Inflammatory macrophage treated with lipopolysaccharide for 4 hours (primary cell): Measurements from ENCODE around the gene ITGB7.
"Not testable (repeated sequence)": the region's sequence is repeated elsewhere in the genome, so short reads cannot be mapped to it uniquely, and the experiment has no call there.

Source experiments
- DNase-seq: peaks from one replicate; pipeline ENCODE4 v3.0.0-alpha.2; 2020

Gene ITGB7

DNA sequence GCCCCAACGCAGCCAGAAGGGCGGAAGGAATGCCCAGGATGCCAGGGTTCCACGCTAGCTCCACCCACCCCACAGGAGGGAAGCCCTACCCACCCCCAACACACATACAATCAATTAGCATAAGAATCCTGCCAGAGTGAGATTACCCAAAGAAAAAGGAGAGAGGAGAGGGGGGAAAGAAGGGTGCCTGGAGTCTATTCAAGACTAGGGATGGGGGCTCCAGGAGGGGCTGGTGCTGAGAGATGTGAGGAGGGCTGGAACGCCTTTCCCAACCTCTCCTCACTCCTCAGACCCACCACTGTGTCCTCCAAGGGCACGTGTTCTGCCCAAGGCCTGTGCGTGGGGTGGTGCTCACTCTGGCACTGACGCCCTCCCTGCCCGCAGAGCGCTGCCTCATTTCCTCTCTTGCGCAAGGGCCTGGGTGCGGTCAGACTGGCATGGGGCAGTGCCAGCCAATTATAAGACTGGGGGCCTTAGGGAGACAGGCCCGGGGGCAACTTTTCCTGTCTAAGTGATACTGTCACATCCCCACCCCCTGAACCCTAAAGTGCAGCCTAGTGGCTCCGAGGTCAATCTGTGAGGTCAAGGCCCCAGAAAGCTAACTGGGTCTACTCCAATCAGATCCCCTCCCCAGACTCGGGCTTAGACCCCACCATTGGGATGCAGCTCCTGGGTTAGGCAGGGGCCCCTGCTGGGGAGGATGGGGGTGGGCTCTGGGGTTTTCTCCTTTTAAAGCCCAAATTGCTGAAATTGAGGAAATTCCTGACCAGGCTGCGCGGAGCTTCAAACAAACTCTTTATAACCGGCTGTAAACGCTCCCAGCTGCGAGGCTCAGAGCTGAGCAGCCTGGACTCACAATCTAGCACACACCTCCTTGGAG, 10.2 kb upstream of the ITGB7 start:
- DNase-seq: peak; percentile 73

DNA sequence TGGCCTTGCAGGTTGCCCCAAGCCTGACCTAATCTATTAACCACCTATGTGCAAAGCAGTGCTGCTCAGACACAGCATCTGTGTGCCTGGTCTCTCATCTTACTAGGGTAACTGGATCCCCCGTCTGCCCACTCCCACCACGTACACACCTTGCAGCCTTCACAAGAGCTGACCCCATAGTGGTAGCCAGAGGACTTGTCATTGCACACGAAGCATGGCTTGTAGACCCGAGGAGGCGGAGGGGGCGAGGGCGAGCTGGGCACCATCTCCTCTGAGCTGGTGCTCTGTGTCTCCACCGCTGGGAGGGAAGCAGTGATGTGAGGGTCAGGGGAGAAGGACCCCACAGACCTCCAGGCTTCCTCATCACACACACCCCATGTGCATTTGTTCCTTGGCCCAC, 8.4 kb upstream of the ITGB7 start:
- DNase-seq: no peak

DNA sequence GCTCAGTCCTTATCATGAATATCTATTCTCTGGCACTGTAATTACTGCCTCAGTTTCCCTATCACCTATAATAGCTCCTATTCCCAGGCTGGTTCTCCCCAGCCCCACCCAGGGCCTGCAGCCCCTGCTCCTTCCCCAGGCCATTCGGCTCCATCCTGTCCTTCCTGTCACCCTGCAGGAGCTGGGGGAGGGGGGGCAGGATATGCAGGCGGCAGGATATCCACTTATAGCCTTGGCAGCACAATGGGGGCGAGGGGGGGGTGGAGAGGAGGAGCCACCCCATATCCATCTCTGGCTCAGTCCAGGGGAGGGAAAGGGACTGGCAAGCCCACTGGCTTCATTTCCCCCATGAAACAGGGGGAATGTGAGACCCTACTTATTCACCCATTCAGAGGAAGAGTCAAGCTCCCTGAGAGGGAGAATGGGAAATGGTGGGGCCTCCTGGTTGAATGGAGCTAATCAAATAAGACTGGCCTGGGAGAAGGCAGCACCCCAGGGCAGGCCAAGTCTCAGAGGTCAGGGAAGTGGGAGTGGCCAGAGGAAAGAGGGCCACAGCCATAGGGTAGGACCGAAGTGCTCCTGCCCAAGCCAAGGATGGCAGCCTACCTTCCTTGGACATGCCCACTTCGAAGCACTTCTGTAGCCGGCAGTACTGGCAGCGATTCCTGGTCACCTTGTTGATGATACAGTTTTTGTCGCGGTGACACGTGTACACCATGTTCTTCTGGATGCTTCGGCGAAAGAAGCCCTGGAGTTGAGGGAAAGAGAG, 7.8 kb upstream of the ITGB7 start:
- no peak for DNase-seq

DNA sequence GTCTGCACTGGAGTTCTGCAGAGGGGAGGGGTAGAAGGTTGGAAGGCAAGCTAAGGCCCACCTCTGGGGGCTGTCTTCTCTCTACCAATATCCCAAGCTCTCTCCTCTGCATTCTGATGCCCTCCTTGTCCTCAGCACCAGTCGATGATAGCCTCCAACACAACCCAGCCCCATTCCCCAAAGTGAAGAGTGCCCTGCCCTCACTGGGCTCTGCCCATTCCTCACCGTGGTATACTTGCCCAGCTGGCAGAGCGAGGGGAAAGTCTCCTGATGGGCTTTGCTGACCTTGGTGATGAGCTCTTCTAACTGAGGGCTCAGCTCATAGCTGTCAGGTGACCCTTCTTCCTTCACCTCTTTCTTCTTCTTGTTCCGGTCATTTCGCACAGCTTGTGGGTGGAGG, 7.2 kb upstream of the ITGB7 start:
- DNase-seq: no peak

DNA sequence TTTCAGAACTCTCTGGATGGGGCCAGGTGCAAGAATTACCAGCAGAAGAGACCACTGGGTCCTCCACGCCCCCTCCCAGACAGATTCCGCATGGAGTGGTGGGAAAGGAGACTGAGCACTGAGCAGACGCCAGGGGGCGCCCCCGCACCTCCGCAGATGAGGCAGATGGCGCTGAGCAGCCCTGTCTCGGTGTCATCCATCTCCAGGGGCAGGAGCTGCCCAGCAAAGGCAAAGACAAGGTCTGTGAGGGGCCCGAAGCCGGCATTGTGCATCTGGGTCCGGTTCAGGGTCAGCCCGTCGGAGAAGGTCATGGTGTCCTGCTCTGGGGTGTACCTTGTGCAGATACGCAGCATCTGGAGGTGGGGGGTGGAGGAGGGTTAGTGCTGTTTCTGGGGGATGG, 6.3 kb upstream of the ITGB7 start:
- peak; percentile 75 for DNase-seq

DNA sequence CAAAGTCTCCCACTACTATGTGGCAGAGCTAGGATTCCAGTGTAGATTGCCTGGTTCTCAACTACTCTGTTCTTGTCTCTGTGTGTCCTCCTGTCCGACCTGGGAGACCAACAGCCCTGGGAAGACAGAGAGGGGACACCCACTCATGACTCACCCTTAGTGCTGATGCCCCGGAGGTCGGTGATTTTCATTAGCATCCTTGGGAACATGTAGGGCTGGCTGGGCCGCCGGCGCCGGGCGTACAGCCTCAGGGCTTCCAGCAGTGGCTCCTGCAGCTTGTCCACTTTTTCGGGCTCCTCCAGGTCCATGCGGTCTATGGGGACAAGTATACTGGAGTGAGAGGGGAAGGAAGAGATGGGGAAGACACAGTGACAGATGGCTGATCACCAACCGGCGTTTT, 5.9 kb upstream of the ITGB7 start:
- no peak for DNase-seq

DNA sequence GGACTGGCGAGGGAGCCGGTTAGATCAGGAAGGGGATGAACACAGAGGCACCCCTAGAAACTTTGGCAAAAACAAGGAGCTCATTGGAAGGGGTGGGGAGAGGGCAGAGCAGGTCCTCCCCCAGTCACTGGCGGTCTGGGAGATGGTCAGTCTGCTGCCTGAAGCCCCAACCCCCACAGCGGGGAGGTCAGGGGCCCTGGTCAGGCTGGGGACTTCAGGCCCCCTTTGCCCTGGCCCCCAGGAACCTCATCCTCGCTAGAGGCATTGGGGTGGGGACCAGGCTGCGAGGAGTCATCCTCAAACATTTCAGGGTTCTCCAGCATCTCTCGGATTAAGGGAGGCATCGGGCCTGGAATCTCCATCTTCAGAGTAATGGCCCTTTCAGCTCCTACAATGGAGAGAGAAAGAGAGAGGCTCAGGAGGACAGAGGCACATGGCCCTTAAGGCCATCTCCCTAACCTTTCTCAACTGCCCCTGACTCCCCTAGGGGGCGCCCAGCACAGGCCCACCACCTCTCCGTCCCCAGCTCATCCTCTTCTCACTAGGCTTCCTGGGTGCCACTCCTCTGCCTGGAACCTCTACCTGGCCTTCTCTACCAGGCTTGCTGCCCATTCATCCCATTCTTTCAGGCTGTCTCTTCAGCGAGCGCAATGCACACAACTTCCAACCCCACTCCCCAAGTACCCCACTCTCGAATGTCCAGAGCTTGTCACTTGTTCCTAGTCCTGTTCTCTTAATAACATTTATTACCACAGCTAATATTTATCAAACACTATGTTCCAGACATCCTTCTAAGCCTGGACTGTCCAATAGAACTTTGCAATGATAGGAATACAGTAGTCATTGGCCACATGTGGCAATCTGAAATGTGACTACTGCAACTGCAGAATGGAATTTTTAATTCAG, 4.7 kb upstream of the ITGB7 start:
- peak; percentile 12 for DNase-seq

DNA sequence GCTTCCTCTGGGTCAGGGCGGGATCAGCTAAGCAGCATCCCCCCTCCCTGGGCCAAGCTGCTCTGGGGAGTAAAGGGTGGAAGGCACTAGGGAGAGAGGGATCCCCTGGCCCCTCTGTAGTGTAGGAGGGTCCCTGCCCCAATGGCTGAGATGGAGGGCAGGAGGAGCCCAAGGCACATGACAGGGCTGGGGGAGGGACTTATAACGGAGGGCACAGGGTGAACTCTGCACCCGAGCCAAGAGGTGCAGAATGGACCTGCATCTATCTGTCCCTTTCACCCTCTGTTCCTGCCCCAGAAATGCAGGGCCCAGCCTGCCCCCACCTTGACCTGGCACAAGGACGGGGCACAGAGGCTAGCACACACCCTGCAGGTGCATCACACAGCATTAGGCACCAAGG, 3.8 kb upstream of the ITGB7 start:
- no peak for DNase-seq

DNA sequence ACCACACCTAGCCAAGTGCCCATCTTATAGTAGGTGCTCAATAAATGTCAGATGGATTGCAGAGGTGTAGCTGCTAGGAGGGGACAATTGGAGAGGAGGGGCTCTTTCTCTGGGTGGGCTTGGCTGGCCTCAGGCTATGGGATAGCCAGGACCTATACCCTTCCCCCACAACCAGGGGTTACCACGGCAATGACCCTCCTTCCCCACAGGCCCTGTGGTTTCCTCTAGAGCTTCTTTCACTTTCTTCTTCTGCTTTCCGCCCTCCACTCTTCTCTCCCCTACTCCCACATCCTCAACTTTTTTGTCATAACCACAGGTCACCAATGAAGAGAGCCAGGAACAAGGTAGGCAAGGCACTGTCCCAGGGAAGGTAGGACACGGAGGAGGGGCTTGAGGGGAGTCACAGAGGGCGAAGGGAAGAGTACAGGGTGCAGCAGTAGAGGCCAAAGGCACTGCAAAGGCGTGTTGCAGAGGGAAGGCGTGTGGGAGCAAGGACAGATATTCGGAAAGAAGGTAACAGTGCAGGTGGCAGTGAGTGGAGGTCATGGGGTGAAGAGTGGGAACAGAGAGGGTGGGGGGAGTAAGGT, 1.9 kb upstream of the ITGB7 start:
- DNase-seq: peak; percentile 82

DNA sequence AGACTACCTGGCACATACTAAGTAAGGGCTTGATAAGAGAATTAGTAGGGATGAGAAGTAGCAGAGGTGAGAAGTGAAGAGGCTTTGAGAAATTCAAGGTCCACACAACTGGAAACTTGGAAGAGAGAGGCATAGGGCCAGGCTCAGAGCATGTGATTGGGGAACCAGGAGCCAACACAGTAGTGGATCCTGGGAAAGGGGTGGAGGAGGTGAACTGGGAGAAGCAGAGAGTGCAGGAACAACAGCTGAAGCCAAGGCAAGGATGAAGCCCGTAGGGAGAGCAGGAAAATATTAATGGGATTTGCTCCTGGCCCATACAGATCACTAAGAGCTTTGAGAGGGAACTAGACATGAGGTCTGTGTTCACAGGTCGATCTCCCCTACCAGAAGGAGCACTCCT, 1.4 kb upstream of the ITGB7 start:
- no peak for DNase-seq

DNA sequence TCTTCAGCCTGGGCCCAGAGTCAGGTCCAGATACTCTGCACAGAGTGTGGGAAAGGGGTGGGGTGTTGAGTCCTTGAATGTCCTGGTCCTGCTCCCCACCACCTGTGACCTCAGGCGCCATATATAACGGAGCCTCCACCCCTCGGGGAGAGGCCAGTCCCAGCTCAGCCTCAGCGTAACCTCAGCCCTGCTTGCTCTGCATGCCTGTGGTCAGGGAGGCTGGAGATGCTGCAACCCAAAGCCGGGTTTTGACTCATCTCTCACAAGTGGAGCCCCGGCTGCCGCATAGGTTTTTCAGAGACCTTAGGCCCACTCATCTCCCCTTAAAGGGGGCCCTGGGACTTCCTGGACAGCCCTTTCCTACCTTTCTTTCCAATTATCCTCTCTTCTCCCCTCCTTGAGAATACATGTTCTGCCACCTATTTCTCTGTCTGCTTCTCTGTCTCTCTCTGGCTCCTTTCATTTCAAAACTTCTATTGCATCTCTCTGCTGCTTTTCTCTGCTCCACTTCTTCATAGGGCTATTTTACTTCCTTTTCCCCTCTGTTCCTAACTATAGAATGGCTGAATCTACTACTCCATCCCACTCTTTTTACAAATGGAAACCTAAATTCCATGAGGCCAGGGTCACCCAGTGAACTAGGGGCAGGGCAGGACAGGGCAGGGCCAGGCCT, 1.2 kb downstream of the ITGB7 start:
- peak; percentile 84 for DNase-seq

DNA sequence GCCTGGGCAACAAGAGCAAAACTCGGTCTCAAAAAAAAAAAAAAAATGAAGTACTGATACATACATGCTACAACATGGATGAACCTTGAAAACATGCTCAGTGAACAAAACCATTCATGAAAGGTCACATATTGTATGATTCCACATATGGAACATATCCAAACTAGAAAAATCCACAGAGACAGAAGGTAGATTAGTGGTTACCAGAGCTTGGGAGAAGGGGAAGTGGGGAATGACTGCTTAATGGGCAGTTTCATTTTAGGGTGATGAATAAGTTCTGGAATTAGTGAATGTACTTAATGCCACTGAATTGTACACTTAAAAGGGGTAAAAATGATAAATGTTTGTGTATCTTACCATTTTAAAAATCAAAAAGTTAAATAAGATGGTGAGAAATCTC, 2.7 kb downstream of the ITGB7 start:
- DNase-seq: peak; percentile 58

DNA sequence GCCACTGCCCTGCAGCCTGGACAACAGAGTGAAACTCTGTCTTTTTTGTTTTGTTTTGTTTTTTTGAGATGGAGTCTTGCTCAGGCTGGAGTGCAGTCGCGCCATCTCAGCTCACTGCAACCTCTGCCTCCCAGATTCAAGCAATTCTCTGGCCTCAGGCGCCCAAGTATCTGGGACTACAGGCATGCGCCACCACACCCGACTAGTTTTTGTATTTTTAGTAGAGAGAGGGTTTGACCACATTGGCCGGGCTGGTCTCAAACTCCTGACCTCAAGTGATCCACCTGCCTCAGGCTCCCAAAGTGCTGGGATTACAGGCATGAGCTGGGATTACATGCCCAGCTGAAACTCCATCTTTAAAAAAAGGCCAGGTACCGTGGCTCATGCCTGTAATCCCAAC, 4.7 kb downstream of the ITGB7 start:
- not testable (repeated sequence) for DNase-seq

DNA sequence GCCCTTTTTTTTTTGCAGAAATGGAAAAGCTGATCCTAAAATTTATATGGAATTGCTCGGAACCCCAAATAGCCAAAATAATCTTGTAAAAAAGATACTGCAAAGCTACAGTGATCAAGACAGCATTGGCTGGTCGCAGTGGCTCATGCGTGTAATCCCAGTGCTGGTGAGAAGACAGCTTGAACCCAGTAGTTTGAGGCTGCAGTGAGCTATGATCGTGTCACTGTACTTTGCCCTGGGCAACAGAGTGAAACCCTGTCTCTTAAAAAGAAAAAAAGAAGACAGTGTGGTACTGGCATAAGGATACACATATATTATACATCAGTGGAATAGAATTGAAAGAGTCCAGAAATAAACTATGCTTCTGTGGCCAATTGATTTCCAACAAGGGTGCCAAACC, 5.4 kb downstream of the ITGB7 start:
- DNase-seq: no peak

DNA sequence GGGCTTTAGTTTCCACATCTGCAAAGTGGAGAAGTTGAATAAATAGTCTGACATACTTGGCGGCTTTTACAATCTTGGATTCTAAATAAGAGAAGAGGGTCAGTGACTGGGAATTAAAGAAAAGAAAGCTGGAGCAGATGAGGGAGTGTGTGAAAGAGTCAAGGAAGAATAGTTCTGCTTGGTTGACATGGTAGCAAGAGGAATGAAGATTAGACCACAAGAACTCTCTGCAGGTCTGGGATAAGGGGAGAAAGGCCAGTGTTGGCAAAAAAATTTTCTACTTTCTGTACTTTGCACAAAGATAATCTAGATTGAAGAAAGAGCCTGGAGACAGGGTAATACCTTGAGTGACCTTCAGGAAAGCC, 5.9 kb downstream of the ITGB7 start:
- no peak for DNase-seq

DNA sequence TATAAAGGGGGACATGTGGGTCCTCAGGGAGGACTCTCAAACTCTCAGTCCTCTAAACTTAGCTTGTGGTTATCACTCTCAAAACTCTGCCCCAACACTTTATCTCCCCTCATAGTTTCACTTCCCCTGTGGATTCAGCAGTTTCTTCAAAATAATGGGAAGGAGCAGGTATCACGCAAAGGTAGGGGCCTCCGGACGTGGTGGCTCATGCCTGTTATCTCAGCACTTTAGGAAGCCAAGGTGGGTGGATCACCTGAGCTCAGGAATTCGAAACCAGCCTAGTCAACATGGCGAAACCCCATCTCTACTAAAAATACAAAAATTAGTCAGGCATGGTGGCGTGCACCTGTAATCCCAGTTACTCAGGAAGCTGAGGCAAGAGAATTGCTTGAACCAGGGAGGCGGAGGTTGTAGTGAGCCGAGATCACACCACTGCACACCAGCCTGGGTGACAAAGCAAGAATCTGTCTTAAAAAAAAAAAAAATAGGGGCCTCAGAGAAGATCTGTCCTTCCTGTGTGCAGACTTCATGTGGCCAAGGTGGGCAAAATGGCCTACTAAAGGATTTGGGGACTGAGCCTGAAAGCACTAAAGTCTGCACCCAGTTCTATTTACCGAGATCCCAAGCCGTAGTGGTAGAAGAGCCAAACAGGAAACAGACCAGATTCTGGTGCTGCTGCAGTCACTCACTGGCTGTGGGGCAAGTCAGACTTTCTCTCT, 6.4 kb downstream of the ITGB7 start:
- peak; percentile 54 for DNase-seq

DNA sequence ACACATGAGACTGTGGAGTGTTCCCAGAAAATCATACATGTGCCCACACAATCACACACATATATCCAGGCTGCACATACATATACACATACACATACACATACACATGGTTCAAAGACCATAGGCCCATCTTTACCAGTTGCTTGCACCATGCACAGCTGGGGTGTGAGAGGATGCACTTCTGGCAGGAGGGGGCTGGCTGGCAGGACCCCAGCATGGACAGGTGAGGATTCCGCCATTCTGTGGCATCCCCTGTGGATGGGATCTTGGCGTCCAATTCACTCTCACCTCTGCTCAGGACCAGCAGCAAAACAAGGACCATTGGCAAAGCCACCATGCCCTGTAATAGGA, 7.0 kb downstream of the ITGB7 start:
- DNase-seq: no peak

DNA sequence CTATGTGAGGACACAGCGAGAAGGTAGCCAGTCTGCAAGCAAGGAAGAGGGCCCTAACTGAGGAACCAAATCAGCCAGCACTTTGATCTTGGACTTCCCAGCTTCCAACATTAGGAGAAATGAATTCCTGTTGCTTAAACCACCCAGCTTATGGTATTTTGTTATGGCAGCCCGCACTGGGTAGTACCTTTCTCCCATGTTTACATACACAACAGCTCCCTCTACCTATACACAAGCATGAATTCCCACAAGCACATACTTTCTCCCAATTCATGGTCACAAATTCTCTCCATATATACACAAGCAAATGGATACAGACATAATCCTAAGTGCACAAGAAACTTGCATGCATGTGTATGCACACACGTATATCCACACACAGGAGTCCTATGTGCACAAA, 7.4 kb downstream of the ITGB7 start:
- DNase-seq: no peak

DNA sequence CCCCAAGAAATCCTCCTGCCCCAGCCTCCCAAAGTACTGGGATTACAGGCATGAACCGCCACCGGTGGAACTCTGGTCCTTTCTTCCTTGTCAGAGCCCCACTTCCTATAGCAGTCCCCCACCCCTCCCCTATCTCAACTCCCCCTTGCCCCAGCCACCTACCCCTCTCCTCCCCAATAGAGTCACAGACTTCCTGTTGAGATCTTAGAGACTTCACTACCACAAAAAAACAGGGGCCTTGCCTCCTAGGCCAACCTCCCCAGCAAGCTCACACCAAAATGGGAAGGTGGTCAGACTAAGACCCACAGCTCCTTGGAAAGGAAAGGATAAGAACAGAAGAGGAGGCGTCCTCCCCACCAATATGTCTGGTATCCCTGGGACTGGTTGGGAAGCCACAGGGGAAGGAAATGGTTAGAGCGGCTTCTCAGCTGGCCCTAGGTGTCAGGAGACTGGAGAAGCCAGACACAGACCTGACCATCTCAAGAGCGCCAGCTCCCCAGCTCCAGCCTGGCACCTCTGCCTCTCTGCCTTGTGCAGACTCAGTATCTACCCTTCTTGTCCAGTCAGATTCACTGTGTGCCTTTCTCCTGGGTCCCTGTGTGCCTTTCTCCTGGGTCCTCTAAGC, 8.5 kb downstream of the ITGB7 start:
- no peak for DNase-seq

DNA sequence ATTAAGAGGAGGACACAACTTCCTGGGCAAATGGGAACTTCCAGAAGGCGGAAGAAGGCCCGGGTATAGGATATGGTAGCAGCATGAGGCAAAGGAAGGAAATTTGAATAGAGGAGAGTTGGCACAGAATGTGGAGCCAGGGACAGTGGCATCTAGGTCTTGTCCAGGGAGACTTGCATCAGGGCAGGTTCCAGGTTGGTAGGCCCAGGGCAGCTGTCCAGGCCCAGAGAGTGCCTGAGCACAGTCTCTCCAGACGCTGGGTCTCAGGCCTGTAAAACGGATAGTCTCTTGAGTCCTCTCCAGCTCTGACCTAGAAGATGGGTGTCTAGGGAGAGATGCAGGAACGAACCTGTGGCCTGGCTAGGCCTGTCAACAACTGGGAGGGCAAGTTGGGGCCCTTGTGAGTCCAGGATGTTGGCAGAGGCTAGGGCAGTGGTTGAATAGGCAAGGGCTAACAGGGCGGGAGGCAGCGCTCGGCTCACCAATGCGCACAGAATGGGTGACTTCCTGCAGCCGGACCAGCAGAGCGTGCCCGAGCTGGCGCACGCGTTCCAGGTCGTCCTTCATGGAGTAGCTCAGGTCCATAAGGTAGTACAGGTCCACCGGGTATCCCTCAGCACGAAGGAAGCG, 9.9 kb downstream of the ITGB7 start:
- no peak for DNase-seq

DNA sequence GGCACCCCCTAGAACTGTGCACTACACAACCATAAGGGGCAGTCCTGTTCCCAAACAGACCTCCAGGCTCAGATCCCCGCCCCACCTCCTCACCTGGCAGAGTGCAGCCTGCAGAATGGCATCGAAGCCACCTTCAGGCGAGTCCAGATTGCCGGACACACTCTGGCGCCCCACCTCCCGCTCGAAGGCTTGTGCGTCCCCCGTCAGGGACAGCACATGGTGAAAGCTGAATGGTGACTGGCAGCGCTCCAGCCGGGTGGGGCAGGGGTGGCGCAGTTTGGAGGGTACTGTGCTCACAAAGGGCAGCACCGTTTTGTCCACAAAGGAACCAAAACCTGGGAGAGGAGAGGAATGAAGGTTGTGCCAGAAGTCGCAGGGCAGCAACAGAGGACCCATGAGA, 10.6 kb downstream of the ITGB7 start:
- DNase-seq: no peak
